Brain microvascular endothelial cell (primary cell): ENCODE data around the gene LUC7L2.
"Not testable (repeated sequence)": the region's sequence is repeated elsewhere in the genome, so short reads cannot be mapped to it uniquely, and the experiment has no call there.

ENCODE experiments used
- DNase-seq: peaks from one replicate; pipeline ENCODE4 v3.0.0-alpha.2; 2020
- H3K27ac ChIP-seq: fragments of 250-450 bp; sonication (Bioruptor Pico); 2 replicates; pipeline ENCODE4 v1.5.1; 2020; ENCODE audit warnings: mild to moderate bottlenecking, moderate library complexity
- H3K27me3 ChIP-seq: fragments of 250-450 bp; sonication (Bioruptor Pico); replicated peaks from 2 replicates; pipeline ENCODE4 v1.5.1; 2020; ENCODE audit warnings: mild to moderate bottlenecking
- H3K36me3 ChIP-seq: fragments of 250-450 bp; sonication (Bioruptor Pico); replicated peaks from 2 replicates; pipeline ENCODE4 v1.5.1; 2020; ENCODE audit warnings: mild to moderate bottlenecking
- H3K4me3 ChIP-seq: 2 replicates; pipeline ENCODE4 v1.5.1; 2011; ENCODE audit warnings: low read depth, mild to moderate bottlenecking, control low read depth, low read length, moderate library complexity
- CTCF ChIP-seq: IDR thresholded peaks from 2 replicates; pipeline ENCODE4 v1.5.1; 2011; ENCODE audit warnings: low read depth, mild to moderate bottlenecking, moderate library complexity, low read length, control low read depth, inconsistent platforms; ENCODE audit errors: missing control alignments
- in situ Hi-C: cut with HindIII; loops from 2 replicates; pipeline ENCODE4 v1.10.0; 2017; ENCODE audit warnings: low sequenced_read_pairs, low pct_ligation_motif_present

Gene LUC7L2

GRCh38 chr7:139417478-139417877 lies 57.8 kb downstream of the LUC7L2 start:
- TF ChIP-seq CTCF: no peak
- H3K36me3 ChIP-seq: peaks cover 50% of the 10 kb centered on the region
- in situ Hi-C loops: no loop called here
- H3K4me3 ChIP-seq: no peak overlapping the region
- H3K27ac ChIP-seq: no peak overlapping the region
- H3K27me3 ChIP-seq: no peaks in the 10 kb centered on the region
- no peak for DNase-seq

GRCh38 chr7:139421123-139421522 lies 61.4 kb downstream of the LUC7L2 start:
- Histone ChIP-seq H3K4me3 (no peak overlapping the region), H3K27me3 (no peaks in the 10 kb centered on the region), H3K27ac (no peak overlapping the region), H3K36me3 (peaks cover 33% of the 10 kb centered on the region)
- DNase-seq: no peak
- TF ChIP-seq CTCF: no peak
- in situ Hi-C loops: no loop called here

- Histone ChIP-seq H3K27me3 (no peaks in the 10 kb centered on the region), H3K4me3 (no peak overlapping the region), H3K27ac (peak overlapping the region; percentile 50), H3K36me3 (peaks cover 23% of the 10 kb centered on the region)
- TF ChIP-seq CTCF: no peak
- DNase-seq: no peak
- in situ Hi-C loops: no loop called here
Observed at GRCh38 chr7:139422126-139422525, 62.4 kb downstream of the LUC7L2 start.

- H3K4me3 ChIP-seq: no peak overlapping the region
- peak; percentile 18 for DNase-seq
- in situ Hi-C loops: no loop called here
- peaks cover 14% of the 10 kb centered on the region for H3K36me3 ChIP-seq
- peak overlapping the region; percentile 50 for H3K27ac ChIP-seq
- H3K27me3 ChIP-seq: no peaks in the 10 kb centered on the region
- no peak for TF ChIP-seq CTCF
Observed at GRCh38 chr7:139423091-139423490, 63.4 kb downstream of the LUC7L2 start.

GRCh38 chr7:139424004-139424403 lies 64.3 kb downstream of the LUC7L2 start:
- no peak for TF ChIP-seq CTCF
- H3K4me3 ChIP-seq: no peak overlapping the region

GRCh38 chr7:139425701-139426100 lies 66.0 kb downstream of the LUC7L2 start:
- in situ Hi-C loops, H3K36me3 ChIP-seq: not testable (repeated sequence)

More at GRCh38 chr7:139424004-139424403, 64.3 kb downstream of the LUC7L2 start:
- DNase-seq: no peak
- peaks cover 13% of the 10 kb centered on the region for H3K36me3 ChIP-seq
- H3K27ac ChIP-seq: no peak overlapping the region
- in situ Hi-C loops: no loop called here
- H3K27me3 ChIP-seq: no peaks in the 10 kb centered on the region

More at GRCh38 chr7:139425701-139426100, 66.0 kb downstream of the LUC7L2 start:
- H3K27ac ChIP-seq, DNase-seq, H3K4me3 ChIP-seq, H3K27me3 ChIP-seq: not testable (repeated sequence)
